A673 (cell line): Measurements from ENCODE around the gene SYT7. TPM values are rescaled to one million over a fixed set of nuclear protein-coding genes. Genes with fewer than 3 reads are reported as not detected.

ENCODE experiments used
- BruUV-seq: library from RNA; stranded (reverse); fragments of 400-500 nt; replicated peaks from 2 replicates; lab custom pipeline; 2021; lab: Mats Ljungman, UMichigan
- CTCF ChIA-PET: fragments of 300-600 bp; sonication (Branson Sonifier 250); formaldehyde crosslinking; loops from one replicate; lab custom pipeline; 2022; ENCODE audit warnings: antibody characterized with exemption; lab: Charles Lee
- POLR2A ChIA-PET: fragments of 300-600 bp; sonication (Branson Sonifier 250); formaldehyde crosslinking; loops from one replicate; lab custom pipeline; 2022; ENCODE audit warnings: antibody characterized with exemption; ENCODE audit not compliant: low non-redundant PET; lab: Charles Lee
- DNase-seq: peaks from one replicate; pipeline ENCODE4 v3.0.0-alpha.2; 2015; ENCODE audit warnings: low spot score
- H3K27ac ChIP-seq: fragments of 200-600 bp; sonication (generic); 2 replicates; pipeline ENCODE4 v1.5.1; 2016; ENCODE audit warnings: mixed run types, low read depth, mild to moderate bottlenecking, mixed read lengths, antibody characterized with exemption, low read length; ENCODE audit not compliant: poor library complexity, severe bottlenecking
- H3K27me3 ChIP-seq: fragments of 200-600 bp; sonication (generic); replicated peaks from 2 replicates; pipeline ENCODE4 v1.6.1; 2017; ENCODE audit warnings: mixed run types, low read depth, mild to moderate bottlenecking, mixed read lengths, antibody characterized with exemption, low read length; ENCODE audit not compliant: insufficient read depth, poor library complexity
- H3K36me3 ChIP-seq: fragments of 200-600 bp; sonication (generic); 2 replicates; pipeline ENCODE4 v1.6.1; 2016; ENCODE audit warnings: mixed run types, mild to moderate bottlenecking, mixed read lengths, antibody characterized with exemption, low read length; ENCODE audit not compliant: insufficient read depth, poor library complexity, severe bottlenecking
- H3K4me1 ChIP-seq: fragments of 200-600 bp; sonication (generic); 2 replicates; pipeline ENCODE4 v1.6.1; 2017; ENCODE audit warnings: mixed run types, mild to moderate bottlenecking, mixed read lengths, antibody characterized with exemption, low read length; ENCODE audit not compliant: insufficient read depth, poor library complexity, severe bottlenecking
- H3K4me3 ChIP-seq: fragments of 200-600 bp; sonication (generic); 2 replicates; pipeline ENCODE4 v1.5.1; 2016; ENCODE audit warnings: low read depth, mixed run types, mild to moderate bottlenecking, mixed read lengths, low read length; ENCODE audit not compliant: poor library complexity, severe bottlenecking
- H3K9me3 ChIP-seq: fragments of 200-600 bp; sonication (generic); 2 replicates; pipeline ENCODE4 v1.6.1; 2016; ENCODE audit warnings: mixed run types, low read depth, mild to moderate bottlenecking, mixed read lengths, antibody characterized with exemption, low read length; ENCODE audit not compliant: poor library complexity, severe bottlenecking
- EZH2 ChIP-seq: fragments of 200-600 bp; sonication (generic); IDR thresholded peaks from 2 replicates; pipeline ENCODE4 v1.6.1; 2017; ENCODE audit warnings: borderline replicate concordance, low read depth, mild to moderate bottlenecking, mixed read lengths, antibody characterized with exemption, low read length; ENCODE audit not compliant: poor library complexity, severe bottlenecking
- intact Hi-C: fragments of 100-400 bp; cut with micrococcal nuclease; formaldehyde crosslinking; loops from one replicate; pipeline ENCODE4 v1.10.0; 2022; ENCODE audit not compliant: unreplicated experiment
- total RNA-seq: library from RNA; stranded (reverse); gene quantifications from 2 replicates; pipeline ENCODE4 v1.2.3, GENCODE V29; 2021
- TF ChIP-seq, protein P1 (sequence below): fragments of 300-800, 200-600 bp; sonication (generic); conservative IDR thresholded peaks from 2 replicates; pipeline ENCODE4 v1.5.1; 2017; ENCODE audit warnings: low read depth, mild to moderate bottlenecking, antibody characterized with exemption, low read length, moderate library complexity, mixed read lengths

The SYT7 gene
- total RNA-seq, 1 experiment from 2014 or later: 1.3 TPM

- ChIA-PET CTCF (no interaction called here), POLR2A (interaction anchor here (0.5 kb wide), 1 partner anchor 122 kb away, joined by 4 read pairs; no protein-coding TSS in a partner anchor)
- Histone ChIP-seq H3K27ac (peak overlapping the region; percentile 57), H3K9me3 (no peaks in the 10 kb centered on the region), H3K4me3 (no peak overlapping the region), H3K36me3 (no peaks in the 10 kb centered on the region), H3K4me1 (peaks cover 77% of the 10 kb centered on the region), H3K27me3 (no peaks in the 10 kb centered on the region)
- intact Hi-C loops: no loop called here
- peak; percentile 28 for DNase-seq
- TF ChIP-seq, protein P1, sequence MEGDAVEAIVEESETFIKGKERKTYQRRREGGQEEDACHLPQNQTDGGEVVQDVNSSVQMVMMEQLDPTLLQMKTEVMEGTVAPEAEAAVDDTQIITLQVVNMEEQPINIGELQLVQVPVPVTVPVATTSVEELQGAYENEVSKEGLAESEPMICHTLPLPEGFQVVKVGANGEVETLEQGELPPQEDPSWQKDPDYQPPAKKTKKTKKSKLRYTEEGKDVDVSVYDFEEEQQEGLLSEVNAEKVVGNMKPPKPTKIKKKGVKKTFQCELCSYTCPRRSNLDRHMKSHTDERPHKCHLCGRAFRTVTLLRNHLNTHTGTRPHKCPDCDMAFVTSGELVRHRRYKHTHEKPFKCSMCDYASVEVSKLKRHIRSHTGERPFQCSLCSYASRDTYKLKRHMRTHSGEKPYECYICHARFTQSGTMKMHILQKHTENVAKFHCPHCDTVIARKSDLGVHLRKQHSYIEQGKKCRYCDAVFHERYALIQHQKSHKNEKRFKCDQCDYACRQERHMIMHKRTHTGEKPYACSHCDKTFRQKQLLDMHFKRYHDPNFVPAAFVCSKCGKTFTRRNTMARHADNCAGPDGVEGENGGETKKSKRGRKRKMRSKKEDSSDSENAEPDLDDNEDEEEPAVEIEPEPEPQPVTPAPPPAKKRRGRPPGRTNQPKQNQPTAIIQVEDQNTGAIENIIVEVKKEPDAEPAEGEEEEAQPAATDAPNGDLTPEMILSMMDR: no peak
- no peak for TF ChIP-seq EZH2
- BruUV-seq: no TSS peak
These were observed 68.4 kb downstream of the SYT7 start for GRCh38 chr11:61512435-61512834.

- no peak for DNase-seq
- ChIA-PET CTCF (no interaction called here), POLR2A (no interaction called here)
- TF ChIP-seq, protein P1: no peak
- no peak for TF ChIP-seq EZH2
- H3K4me1 ChIP-seq: peaks cover 76% of the 10 kb centered on the region
- H3K9me3 ChIP-seq: no peaks in the 10 kb centered on the region
- no peaks in the 10 kb centered on the region for H3K27me3 ChIP-seq
- TSS peak; percentile 53 for BruUV-seq
- intact Hi-C loops: no loop called here
- no peaks in the 10 kb centered on the region for H3K36me3 ChIP-seq
- H3K27ac ChIP-seq: peak overlapping the region; percentile 80
- H3K4me3 ChIP-seq: no peak overlapping the region
These were observed 69.5 kb downstream of the SYT7 start for GRCh38 chr11:61511383-61511782.

DNA sequence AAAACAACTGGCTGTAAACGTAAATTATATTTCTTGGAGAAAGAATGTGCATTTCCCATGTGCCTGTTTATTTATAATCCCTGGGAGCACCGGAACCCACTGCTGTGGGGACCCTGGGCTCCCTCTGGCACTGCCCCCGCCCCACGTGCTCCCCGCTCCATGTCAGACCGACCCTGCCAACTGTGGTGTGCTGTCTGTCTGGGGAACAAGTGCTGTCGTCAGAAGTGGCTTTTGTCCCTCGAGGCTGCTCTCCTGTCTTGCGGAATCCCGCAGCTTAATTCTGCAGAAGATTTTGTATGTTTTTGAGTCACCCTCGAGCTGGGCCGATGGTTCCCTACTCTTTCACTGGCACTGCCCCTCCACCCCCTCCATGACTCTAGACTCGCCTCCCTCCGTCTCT, 69.9 kb downstream of the SYT7 start:
- CTCF ChIA-PET: interaction anchor here (0.5 to 1.0 kb wide), 2 partner anchors 21 to 198 kb away, joined by 3 read pairs; no protein-coding TSS in a partner anchor
- TF ChIP-seq EZH2: no peak
- TF ChIP-seq, protein P1: no peak
- DNase-seq: peak; percentile 77
- no TSS peak for BruUV-seq
- POLR2A ChIA-PET: no interaction called here
- no peaks in the 10 kb centered on the region for H3K27me3 ChIP-seq
- intact Hi-C loops: no loop called here
- H3K36me3 ChIP-seq: no peaks in the 10 kb centered on the region
- H3K9me3 ChIP-seq: no peaks in the 10 kb centered on the region
- peak overlapping the region; percentile 80 for H3K27ac ChIP-seq
- H3K4me1 ChIP-seq: peaks cover 76% of the 10 kb centered on the region
- H3K4me3 ChIP-seq: no peak overlapping the region
